Keratinocyte (primary cell): ENCODE measurements around the gene USP37. TPM values are rescaled to one million over a fixed set of nuclear protein-coding genes. Genes with fewer than 3 reads are reported as not detected.

ENCODE experiments used
- DNase-seq: peaks from one replicate; pipeline ENCODE4 v3.0.0-alpha.2; 2011; ENCODE audit warnings: low read depth, missing footprints, low spot score
- FAIRE-seq: peaks from 2 replicates; lab custom pipeline; 2011; peaks lifted over from hg19 to GRCh38; lab: Jason Lieb, UNC
- H2AFZ ChIP-seq: 2 replicates; pipeline ENCODE4 v1.6.0; 2012; ENCODE audit warnings: low read length, control low read depth, inconsistent platforms; ENCODE audit not compliant: control insufficient read depth
- H3K27ac ChIP-seq: 2 replicates; pipeline ENCODE4 v1.5.1; 2011; ENCODE audit warnings: low read length; ENCODE audit not compliant: control insufficient read depth, insufficient read depth
- H3K27me3 ChIP-seq: 3 replicates; pipeline ENCODE4 v1.6.0; 2011; ENCODE audit warnings: low read length; ENCODE audit not compliant: control insufficient read depth, insufficient read depth; ENCODE audit errors: extremely low read depth
- H3K36me3 ChIP-seq, 2 experiments: 2 replicates in 1 of 2; 3 replicates in 1 of 2; pipeline ENCODE4 v1.5.1; 2011; ENCODE audit warnings: low read length in 2 of 2, mild to moderate bottlenecking in 1 of 2; ENCODE audit not compliant: control insufficient read depth in 2 of 2, insufficient read depth in 2 of 2; ENCODE audit errors: extremely low read depth in 1 of 2
- H3K4me1 ChIP-seq: 3 replicates; pipeline ENCODE4 v1.5.1; 2011; ENCODE audit warnings: low read length; ENCODE audit not compliant: control insufficient read depth, insufficient read depth; ENCODE audit errors: extremely low read depth
- H3K4me2 ChIP-seq: 3 replicates; pipeline ENCODE4 v1.6.0; 2011; ENCODE audit warnings: low read depth, low read length; ENCODE audit not compliant: control insufficient read depth, insufficient read depth; ENCODE audit errors: extremely low read depth
- H3K4me3 ChIP-seq, 3 experiments: fragments of 200-600 bp in 1 of 3; sonication (generic) in 1 of 3; 2 replicates in 2 of 3; 3 replicates in 1 of 3; pipeline ENCODE4 v1.5.1; 2011 to 2016; ENCODE audit warnings: low read length in 3 of 3, mild to moderate bottlenecking in 3 of 3, control low read depth in 2 of 3, inconsistent platforms in 1 of 3, low read depth in 1 of 3, mixed read lengths in 1 of 3, mixed run types in 1 of 3, moderate library complexity in 1 of 3; ENCODE audit not compliant: control insufficient read depth in 2 of 3, insufficient read depth in 2 of 3; ENCODE audit errors: extremely low read depth in 1 of 3
- H3K79me2 ChIP-seq: 2 replicates; pipeline ENCODE4 v1.6.0; 2012; ENCODE audit warnings: low read length; ENCODE audit not compliant: control insufficient read depth, insufficient read depth
- H3K9ac ChIP-seq: 3 replicates; pipeline ENCODE4 v1.6.0; 2011; ENCODE audit warnings: low read length; ENCODE audit not compliant: control insufficient read depth, insufficient read depth; ENCODE audit errors: extremely low read depth
- H3K9me1 ChIP-seq: 3 replicates; pipeline ENCODE4 v1.6.0; 2011; ENCODE audit warnings: low read length; ENCODE audit not compliant: control insufficient read depth, insufficient read depth; ENCODE audit errors: extremely low read depth
- H3K9me3 ChIP-seq: 2 replicates; pipeline ENCODE4 v1.5.1; 2012; ENCODE audit warnings: low read depth, low read length; ENCODE audit not compliant: control insufficient read depth
- H4K20me1 ChIP-seq: 3 replicates; pipeline ENCODE4 v1.6.0; 2011; ENCODE audit warnings: low read length; ENCODE audit not compliant: control insufficient read depth, insufficient read depth; ENCODE audit errors: extremely low read depth
- EZH2 ChIP-seq: IDR thresholded peaks from one replicate; pipeline ENCODE4 v1.6.1; 2012; ENCODE audit warnings: inconsistent platforms, mild to moderate bottlenecking, low read length, moderate library complexity
- dilution Hi-C: fragments of 300-500 bp; cut with MboI; formaldehyde crosslinking; loops from one replicate; pipeline ENCODE4 v1.7.0; 2020; ENCODE audit warnings: low sequenced_read_pairs; ENCODE audit not compliant: extremely low pct_ligation_motif_present
- polyA plus RNA-seq, 5 experiments: library from polyadenylated mRNA; depleted of rRNA in 3 of 5; stranded (reverse) in 3 of 5; stranded (forward) in 1 of 5; unstranded in 1 of 5; fragments of >200 nt; gene quantifications; 1 replicate in 1 of 5; 2 replicates in 3 of 5; 3 replicates in 1 of 5; pipeline versions ENCODE4 v1.2.1 to v1.2.3, GENCODE V29; 2011 to 2012; ENCODE audit warnings: missing spikeins in 2 of 5, low read depth in 1 of 5, low replicate concordance in 1 of 5
- TF ChIP-seq, protein P1 (sequence below), 3 experiments: IDR thresholded peaks in 1 of 3; conservative IDR thresholded peaks in 1 of 3; optimal IDR thresholded peaks in 1 of 3; 2 replicates in 2 of 3; 3 replicates in 1 of 3; pipeline versions ENCODE3 to v1.5.1; 2011; ENCODE audit warnings: low read length in 3 of 3, mild to moderate bottlenecking in 3 of 3, moderate library complexity in 2 of 3, control low read depth in 1 of 3, inconsistent platforms in 1 of 3; ENCODE audit not compliant: insufficient read depth in 2 of 3; ENCODE audit errors: extremely low read depth in 1 of 3

USP37 gene
- polyA plus RNA-seq, 1 donor (not counting 4 experiments of a cell fraction or from before 2014, with no cell fraction given), result 4.2 TPM

DNA sequence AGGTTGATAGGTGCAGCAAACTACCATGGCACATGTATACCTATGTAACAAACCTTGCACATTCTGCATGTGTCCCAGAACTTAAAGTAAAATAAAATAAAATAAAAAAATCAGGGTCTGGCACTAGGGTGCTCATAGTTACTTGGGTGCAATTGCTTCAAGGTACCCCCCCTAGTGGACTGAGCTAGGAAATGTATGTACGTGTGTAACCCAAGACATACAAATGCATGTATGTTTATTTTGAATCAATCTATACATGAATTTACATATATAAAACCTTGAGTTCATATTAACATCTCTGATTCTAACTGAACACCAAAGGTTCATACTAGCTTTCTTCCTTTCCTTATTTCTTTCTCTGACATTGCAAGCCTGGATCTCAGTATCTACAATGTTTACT is 51.5 kb downstream of the USP37 start:
- H4K20me1 ChIP-seq, result peaks cover 3% of the 10 kb centered on the region
- no peak overlapping the region for H3K4me2 ChIP-seq
- FAIRE-seq, result no peak
- dilution Hi-C loops, result no loop called here
- no peak overlapping the region for H2AFZ ChIP-seq
- H3K27ac ChIP-seq, result no peak overlapping the region
- TF ChIP-seq EZH2, result no peak
- TF ChIP-seq, protein P1, sequence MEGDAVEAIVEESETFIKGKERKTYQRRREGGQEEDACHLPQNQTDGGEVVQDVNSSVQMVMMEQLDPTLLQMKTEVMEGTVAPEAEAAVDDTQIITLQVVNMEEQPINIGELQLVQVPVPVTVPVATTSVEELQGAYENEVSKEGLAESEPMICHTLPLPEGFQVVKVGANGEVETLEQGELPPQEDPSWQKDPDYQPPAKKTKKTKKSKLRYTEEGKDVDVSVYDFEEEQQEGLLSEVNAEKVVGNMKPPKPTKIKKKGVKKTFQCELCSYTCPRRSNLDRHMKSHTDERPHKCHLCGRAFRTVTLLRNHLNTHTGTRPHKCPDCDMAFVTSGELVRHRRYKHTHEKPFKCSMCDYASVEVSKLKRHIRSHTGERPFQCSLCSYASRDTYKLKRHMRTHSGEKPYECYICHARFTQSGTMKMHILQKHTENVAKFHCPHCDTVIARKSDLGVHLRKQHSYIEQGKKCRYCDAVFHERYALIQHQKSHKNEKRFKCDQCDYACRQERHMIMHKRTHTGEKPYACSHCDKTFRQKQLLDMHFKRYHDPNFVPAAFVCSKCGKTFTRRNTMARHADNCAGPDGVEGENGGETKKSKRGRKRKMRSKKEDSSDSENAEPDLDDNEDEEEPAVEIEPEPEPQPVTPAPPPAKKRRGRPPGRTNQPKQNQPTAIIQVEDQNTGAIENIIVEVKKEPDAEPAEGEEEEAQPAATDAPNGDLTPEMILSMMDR (optimal IDR thresholded peaks at IDR 0.05 in 1 of 3, IDR thresholded peaks at IDR 0.05 in 1 of 3, conservative IDR thresholded peaks at IDR 0.05 in 1 of 3; ENCODE audit: extremely low read depth in 1 of 3, insufficient read depth in 2 of 3, low read length in 3 of 3), result peak; percentile 25 to 47 (median 45)
- no peak overlapping the region for H3K4me3 ChIP-seq
- no peaks in the 10 kb centered on the region for H3K4me1 ChIP-seq
- no peaks in the 10 kb centered on the region for H3K9me3 ChIP-seq
- no peaks in the 10 kb centered on the region for H3K27me3 ChIP-seq
- H3K9ac ChIP-seq, result no peak overlapping the region
- H3K9me1 ChIP-seq, result no peaks in the 10 kb centered on the region
- H3K36me3 ChIP-seq, result no peaks in the 10 kb centered on the region
- no peaks in the 10 kb centered on the region for H3K79me2 ChIP-seq
- DNase-seq, result peak; percentile 5

- no peaks in the 10 kb centered on the region for H3K79me2 ChIP-seq
- DNase-seq (no peak), FAIRE-seq (no peak)
- no peak overlapping the region for H3K27ac ChIP-seq
- no peaks in the 10 kb centered on the region for H3K9me3 ChIP-seq
- no peak overlapping the region for H2AFZ ChIP-seq
- no peak overlapping the region for H3K4me3 ChIP-seq
- dilution Hi-C loops, result no loop called here
- no peak overlapping the region for H3K9ac ChIP-seq
- no peak for TF ChIP-seq EZH2
- TF ChIP-seq, protein P1 (optimal IDR thresholded peaks at IDR 0.05 in 1 of 3, IDR thresholded peaks at IDR 0.05 in 1 of 3, conservative IDR thresholded peaks at IDR 0.05 in 1 of 3; ENCODE audit: extremely low read depth in 1 of 3, insufficient read depth in 2 of 3, low read length in 3 of 3), result no peak
- H3K27me3 ChIP-seq, result no peaks in the 10 kb centered on the region
- no peaks in the 10 kb centered on the region for H3K4me1 ChIP-seq
- no peaks in the 10 kb centered on the region for H4K20me1 ChIP-seq
- H3K9me1 ChIP-seq, result no peaks in the 10 kb centered on the region
- H3K36me3 ChIP-seq, result no peaks in the 10 kb centered on the region
- H3K4me2 ChIP-seq, result no peak overlapping the region
Measured at GRCh38 chr2:218513676-218514075, 54.5 kb downstream of the USP37 start.
